GM19193 (cell line): Measurements from ENCODE around the gene MFAP3L.

Experiments
- POLR2A ChIP-seq: IDR thresholded peaks from 4 replicates; pipeline ENCODE4 v1.6.1; 2011; ENCODE audit not compliant: insufficient read depth, insufficient read length; ENCODE audit errors: extremely low read depth

The MFAP3L gene

GRCh38 chr4:169984173-169984572, 42.0 kb downstream of the MFAP3L start:
- TF ChIP-seq POLR2A, result no peak

- TF ChIP-seq POLR2A, result no peak
These were observed 49.2 kb downstream of the MFAP3L start for GRCh38 chr4:169976951-169977350.

GRCh38 chr4:169975838-169976796, 50.1 kb downstream of the MFAP3L start:
- no peak for TF ChIP-seq POLR2A

GRCh38 chr4:169975131-169975837, 50.9 kb downstream of the MFAP3L start:
- no peak for TF ChIP-seq POLR2A

- TF ChIP-seq POLR2A, result no peak
These were observed 54.7 kb downstream of the MFAP3L start for GRCh38 chr4:169971456-169972015.

- no peak for TF ChIP-seq POLR2A
These were observed 57.2 kb downstream of the MFAP3L start for GRCh38 chr4:169968999-169969398.

GRCh38 chr4:169963998-169964397, 62.2 kb downstream of the MFAP3L start:
- TF ChIP-seq POLR2A, result no peak

GRCh38 chr4:169959254-169959653, 66.9 kb downstream of the MFAP3L start:
- TF ChIP-seq POLR2A, result no peak

GRCh38 chr4:169958629-169959028, 67.6 kb downstream of the MFAP3L start:
- no peak for TF ChIP-seq POLR2A

GRCh38 chr4:169957785-169958184, 68.4 kb downstream of the MFAP3L start:
- no peak for TF ChIP-seq POLR2A

- TF ChIP-seq POLR2A, result no peak
These were observed 69.9 kb downstream of the MFAP3L start for GRCh38 chr4:169956091-169956843.

- no peak for TF ChIP-seq POLR2A
These were observed 70.7 kb downstream of the MFAP3L start for GRCh38 chr4:169955521-169955920.

GRCh38 chr4:169952236-169953002, 73.8 kb downstream of the MFAP3L start:
- no peak for TF ChIP-seq POLR2A

- TF ChIP-seq POLR2A, result no peak
These were observed 77.9 kb downstream of the MFAP3L start for GRCh38 chr4:169948271-169948670.
